Esophagus (tissue), 2 donors: Measurements from ENCODE around the gene CTNNA2. TPM values are rescaled to one million over a fixed set of nuclear protein-coding genes. Genes with fewer than 3 reads are reported as not detected.

Source experiments
- H3K27ac ChIP-seq, 2 donors: one replicate each; pipeline ENCODE4 v1.5.1; 2013; ENCODE audit warnings: low read depth in 2 of 2, mild to moderate bottlenecking in 2 of 2, inconsistent platforms in 1 of 2, low read length in 1 of 2, moderate library complexity in 1 of 2
- H3K27me3 ChIP-seq, 2 donors: one replicate each; pipeline ENCODE4 v1.6.1; 2013; ENCODE audit warnings: low read length in 2 of 2, control low read depth in 1 of 2, mild to moderate bottlenecking in 1 of 2; ENCODE audit not compliant: insufficient read depth in 2 of 2, control insufficient read depth in 1 of 2
- H3K36me3 ChIP-seq, 2 donors: one replicate each; pipeline ENCODE4 v1.6.1; 2013; ENCODE audit warnings: low read length in 1 of 2; ENCODE audit not compliant: control insufficient read depth in 2 of 2, insufficient read depth in 2 of 2
- H3K4me1 ChIP-seq, 2 donors: one replicate each; pipeline ENCODE4 v1.6.1; 2013; ENCODE audit warnings: low read length in 1 of 2; ENCODE audit not compliant: control insufficient read depth in 2 of 2, insufficient read depth in 2 of 2
- H3K4me3 ChIP-seq, 2 donors: one replicate each; pipeline ENCODE4 v1.5.1; 2013; ENCODE audit warnings: low read length in 2 of 2, mild to moderate bottlenecking in 2 of 2, low read depth in 1 of 2, moderate library complexity in 1 of 2
- H3K9me3 ChIP-seq, 2 donors: one replicate each; pipeline ENCODE4 v1.6.1; 2013; ENCODE audit warnings: mild to moderate bottlenecking in 2 of 2, low read depth in 1 of 2, low read length in 1 of 2, moderate library complexity in 1 of 2; ENCODE audit not compliant: control insufficient read depth in 2 of 2, insufficient read depth in 1 of 2
- WGBS, 2 donors: extraction: QIAGEN DNeasy Blood & Tissue Kit; methylation state at CpG; one replicate each; pipeline ENCODE4 v1.1.7; 2013; 5-methylcytosine and 5-hydroxymethylcytosine counted together
- polyA plus RNA-seq, 2 donors: library from polyadenylated mRNA; stranded (reverse); fragments of 200-250 nt; gene quantifications; one replicate each; pipeline ENCODE4 v1.2.3, GENCODE V29; 2013
- donor health status: healthy with polysubstance abuse.
- donor health status: Bipolar disorder and iron deficiency.

Gene CTNNA2
- polyA plus RNA-seq, 2 donors = 0.02 TPM; not detected in 1

GRCh38 chr2:80002568-80003157, 489.8 kb downstream of the CTNNA2 start:
- 54 to 65% methylated on average over 6 of the region's 6 CpGs for WGBS, 2 donors
- H3K27me3 ChIP-seq = no peaks in the 10 kb centered on the region
- no peaks in the 10 kb centered on the region for H3K9me3 ChIP-seq
- H3K36me3 ChIP-seq = no peaks in the 10 kb centered on the region
- H3K4me1 ChIP-seq = no peaks in the 10 kb centered on the region
- no peak overlapping the region for H3K4me3 ChIP-seq
- H3K27ac ChIP-seq = no peak overlapping the region

- whole genome bisulfite sequencing, 2 donors = 34 to 38% methylated on average over 5 of the region's 5 CpGs
- H3K36me3 ChIP-seq = no peaks in the 10 kb centered on the region
- H3K27ac ChIP-seq = no peak overlapping the region
- H3K27me3 ChIP-seq = no peaks in the 10 kb centered on the region
- no peak overlapping the region for H3K4me3 ChIP-seq
- H3K9me3 ChIP-seq = no peaks in the 10 kb centered on the region
- H3K4me1 ChIP-seq = no peaks in the 10 kb centered on the region
Measured at GRCh38 chr2:80007777-80008503, 495.1 kb downstream of the CTNNA2 start.

GRCh38 chr2:80008596-80008995, 495.7 kb downstream of the CTNNA2 start:
- WGBS, 2 donors = 49 to 52% methylated on average over 4 of the region's 4 CpGs

DNA sequence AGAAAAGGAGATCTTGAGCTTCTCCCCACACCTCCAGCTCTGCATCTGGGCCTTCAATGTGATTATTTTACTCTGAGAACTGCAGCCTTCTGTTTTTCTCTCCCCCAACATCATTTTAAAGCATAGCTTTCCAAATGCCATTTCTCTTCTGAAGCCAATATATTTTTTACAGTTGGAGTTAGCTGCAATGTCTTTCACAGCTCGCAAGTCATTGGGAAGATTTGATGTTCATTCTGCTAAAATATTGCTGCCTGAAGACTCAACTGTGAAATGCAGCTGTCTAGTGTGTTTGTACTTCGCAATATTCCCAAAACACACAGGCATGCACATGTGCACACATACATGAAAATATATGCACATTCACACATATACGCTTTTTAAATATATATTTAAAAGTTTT, 496.4 kb downstream of the CTNNA2 start:
- H3K4me3 ChIP-seq = no peak overlapping the region
- 88 to 93% methylated on average over 3 of the region's 3 CpGs for WGBS, 2 donors
- H3K9me3 ChIP-seq = no peaks in the 10 kb centered on the region
- H3K27ac ChIP-seq = no peak overlapping the region
- H3K4me1 ChIP-seq = no peaks in the 10 kb centered on the region
- no peaks in the 10 kb centered on the region for H3K27me3 ChIP-seq
- H3K36me3 ChIP-seq = no peaks in the 10 kb centered on the region

More at GRCh38 chr2:80008596-80008995, 495.7 kb downstream of the CTNNA2 start:
- Histone ChIP-seq H3K9me3 (no peaks in the 10 kb centered on the region), H3K27me3 (no peaks in the 10 kb centered on the region), H3K27ac (no peak overlapping the region), H3K4me1 (no peaks in the 10 kb centered on the region), H3K36me3 (no peaks in the 10 kb centered on the region), H3K4me3 (no peak overlapping the region)

GRCh38 chr2:80012061-80012460, 499.2 kb downstream of the CTNNA2 start:
- Histone ChIP-seq H3K9me3 (peaks cover 0 to 2% of the 10 kb centered on the region in 2 donors), H3K4me3 (no peak overlapping the region), H3K36me3 (no peaks in the 10 kb centered on the region), H3K27me3 (no peaks in the 10 kb centered on the region), H3K4me1 (no peaks in the 10 kb centered on the region), H3K27ac (no peak overlapping the region)
- 72% methylated on average over 3 of the region's 3 CpGs for WGBS, 2 donors

DNA sequence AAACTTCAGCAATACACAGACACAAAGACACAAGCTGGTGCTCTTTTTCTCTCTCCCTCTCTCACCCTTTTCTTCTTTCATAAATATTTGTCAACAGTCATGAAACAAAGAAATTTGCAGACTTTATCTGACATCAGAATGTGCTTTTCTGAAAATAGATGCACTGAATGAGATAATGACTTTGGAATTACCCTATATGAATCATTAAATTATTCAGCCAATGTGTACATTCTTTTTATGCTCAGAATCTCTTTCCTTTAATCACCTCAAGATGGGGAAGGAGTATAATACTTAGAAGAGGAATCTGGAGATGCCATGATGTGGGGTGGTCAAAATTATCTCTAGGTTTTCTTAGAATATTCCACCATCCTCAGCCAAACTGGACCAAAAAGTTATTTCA, 501.8 kb downstream of the CTNNA2 start:
- H3K36me3 ChIP-seq = no peaks in the 10 kb centered on the region

DNA sequence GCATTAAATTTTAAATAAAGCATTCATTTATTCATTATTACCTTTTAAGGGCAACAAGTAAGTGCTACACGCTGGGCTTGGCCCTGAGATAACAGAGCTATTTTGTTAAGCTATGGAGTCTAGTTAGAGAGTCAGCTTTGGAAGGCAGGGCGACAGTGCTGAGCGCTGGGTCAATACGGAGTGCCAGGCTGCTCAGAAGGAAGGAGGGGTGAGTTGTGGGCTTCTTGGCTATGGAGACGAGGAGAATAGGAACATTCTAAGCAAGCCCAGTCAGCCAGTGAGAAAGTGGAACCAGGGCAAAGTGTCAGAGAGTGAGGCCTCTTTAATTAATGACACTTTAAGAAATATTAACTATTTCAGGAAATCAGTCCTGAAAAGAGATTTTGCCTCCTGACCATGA, 503.3 kb downstream of the CTNNA2 start:
- Histone ChIP-seq H3K27ac (no peak overlapping the region), H3K4me1 (no peaks in the 10 kb centered on the region), H3K9me3 (peaks cover 0 to 4% of the 10 kb centered on the region in 2 donors), H3K4me3 (no peak overlapping the region), H3K36me3 (no peaks in the 10 kb centered on the region), H3K27me3 (no peaks in the 10 kb centered on the region)
- WGBS, 2 donors = 58 to 62% methylated on average over 5 of the region's 5 CpGs

More for the DNA sequence above, 501.8 kb downstream of the CTNNA2 start:
- Histone ChIP-seq H3K9me3 (peaks cover 0 to 2% of the 10 kb centered on the region in 2 donors), H3K27me3 (no peaks in the 10 kb centered on the region), H3K4me1 (no peaks in the 10 kb centered on the region), H3K4me3 (no peak overlapping the region), H3K27ac (no peak overlapping the region)

DNA sequence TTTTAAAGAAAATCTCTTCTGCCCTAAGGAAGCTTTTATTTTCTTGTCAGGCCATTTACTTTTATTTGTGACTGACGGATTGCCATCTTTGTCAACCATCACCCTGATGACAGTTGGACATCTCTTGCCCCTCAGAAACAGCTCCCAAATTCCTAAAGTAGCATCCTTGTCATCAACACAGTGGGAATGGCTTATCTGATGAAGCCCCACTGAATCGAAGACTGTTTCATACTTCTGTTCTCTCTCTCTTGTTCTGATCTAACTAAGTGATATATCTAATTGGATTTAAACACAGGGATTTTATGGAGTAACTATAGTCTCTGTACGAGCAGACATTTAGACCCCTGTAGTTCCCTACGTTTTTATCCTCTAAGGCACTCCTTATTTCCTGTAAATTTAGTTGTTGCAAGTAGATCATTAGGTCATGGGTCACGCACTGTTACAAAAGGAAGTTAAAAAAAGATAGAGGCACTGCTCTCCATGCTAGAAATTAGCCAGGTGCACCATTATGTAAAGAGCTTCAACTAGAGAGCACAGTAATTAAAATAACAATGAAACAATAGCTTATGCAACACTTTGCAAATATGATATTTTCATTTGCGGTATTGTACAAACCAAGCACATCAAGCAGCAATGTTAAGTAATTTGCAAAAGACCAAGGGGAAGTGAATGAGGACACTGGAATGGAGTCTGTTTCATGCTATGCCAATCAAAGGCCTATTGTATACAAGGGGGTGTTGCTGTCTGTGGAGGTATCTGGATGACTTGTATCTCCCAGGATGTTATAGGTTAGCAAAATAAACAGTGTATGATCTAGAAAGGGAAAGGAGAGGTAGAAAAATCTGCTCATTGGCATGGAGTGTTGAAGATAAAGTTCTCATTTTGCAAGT, 507.0 kb downstream of the CTNNA2 start:
- Histone ChIP-seq H3K27me3 (no peaks in the 10 kb centered on the region), H3K4me1 (no peaks in the 10 kb centered on the region), H3K27ac (no peak overlapping the region), H3K4me3 (no peak overlapping the region), H3K36me3 (no peaks in the 10 kb centered on the region), H3K9me3 (peaks cover 0 to 4% of the 10 kb centered on the region in 2 donors)
- WGBS, 2 donors = 72 to 76% methylated on average over 6 of the region's 6 CpGs

GRCh38 chr2:80022018-80022417, 509.2 kb downstream of the CTNNA2 start:
- no peaks in the 10 kb centered on the region for H3K27me3 ChIP-seq
- peaks cover 0 to 2% of the 10 kb centered on the region in 2 donors for H3K9me3 ChIP-seq
- 75 to 79% methylated on average over 2 of the region's 2 CpGs for WGBS, 2 donors
- no peak overlapping the region for H3K4me3 ChIP-seq
- no peaks in the 10 kb centered on the region for H3K4me1 ChIP-seq
- no peaks in the 10 kb centered on the region for H3K36me3 ChIP-seq
- H3K27ac ChIP-seq = no peak overlapping the region
